ENCODE results near the gene SH3BGRL3.

The SH3BGRL3 gene

DNA sequence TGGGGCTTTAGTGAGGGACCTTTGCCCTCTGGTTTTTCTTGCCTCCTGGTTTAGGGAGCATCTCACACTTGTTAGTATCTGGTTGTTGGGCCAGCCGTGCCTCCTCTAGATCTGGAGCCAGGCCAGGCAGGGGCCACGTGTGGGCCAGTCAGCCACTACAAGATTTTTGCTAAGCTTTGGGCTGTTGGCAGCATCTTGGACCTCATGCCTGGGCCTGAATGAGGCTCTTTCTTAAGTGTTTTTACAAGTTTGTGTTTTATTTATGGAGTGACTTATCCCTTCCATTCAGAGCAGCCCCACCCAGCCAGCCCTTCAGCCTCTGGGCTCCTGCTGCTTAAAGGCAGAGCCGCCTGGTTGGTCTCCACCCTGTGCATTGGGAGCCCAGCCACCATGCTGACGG, 1.6 kb upstream of the SH3BGRL3 start:
- DNase-seq, result peak; percentile 63

DNA sequence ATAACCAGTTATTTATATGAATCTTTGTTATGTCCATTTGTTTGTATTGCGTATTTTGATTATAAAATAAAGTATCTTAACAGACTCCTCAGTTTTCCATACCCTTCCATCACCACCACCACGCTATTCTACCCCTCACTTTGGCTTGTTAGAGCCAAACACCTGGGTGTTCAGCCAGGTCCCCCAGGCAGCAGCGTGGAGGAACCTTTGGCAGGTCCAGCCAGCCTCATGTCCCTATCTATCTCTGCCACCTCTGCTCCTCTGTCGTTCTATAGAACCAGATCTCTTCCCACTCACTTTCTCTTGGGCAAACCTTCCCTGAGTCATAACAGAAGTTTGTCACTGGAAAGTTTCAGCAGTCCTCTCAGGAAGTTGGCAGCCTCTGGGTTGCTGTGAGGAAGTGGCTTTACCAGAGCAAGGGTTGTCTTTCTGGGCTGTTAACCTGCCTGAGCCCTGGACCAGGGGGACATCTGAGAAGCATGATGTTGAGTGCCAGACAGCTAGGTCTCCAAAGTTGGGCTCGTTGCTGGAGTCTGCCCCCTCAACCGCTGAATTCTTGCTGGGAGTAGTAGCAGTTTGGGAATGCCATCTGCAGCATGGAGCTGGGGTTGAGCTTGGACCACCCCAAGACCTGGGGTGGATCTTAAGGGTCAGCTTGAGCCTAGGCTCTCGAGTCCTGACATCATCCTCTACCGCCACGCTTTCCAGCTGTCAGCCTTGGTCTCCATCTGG, 996 bp upstream of the SH3BGRL3 start:
- DNase-seq, result peak; percentile 76

- peak; percentile 64 for DNase-seq
Observed at GRCh38 chr1:26280333-26281042, 602 bp downstream of the SH3BGRL3 start.

DNA sequence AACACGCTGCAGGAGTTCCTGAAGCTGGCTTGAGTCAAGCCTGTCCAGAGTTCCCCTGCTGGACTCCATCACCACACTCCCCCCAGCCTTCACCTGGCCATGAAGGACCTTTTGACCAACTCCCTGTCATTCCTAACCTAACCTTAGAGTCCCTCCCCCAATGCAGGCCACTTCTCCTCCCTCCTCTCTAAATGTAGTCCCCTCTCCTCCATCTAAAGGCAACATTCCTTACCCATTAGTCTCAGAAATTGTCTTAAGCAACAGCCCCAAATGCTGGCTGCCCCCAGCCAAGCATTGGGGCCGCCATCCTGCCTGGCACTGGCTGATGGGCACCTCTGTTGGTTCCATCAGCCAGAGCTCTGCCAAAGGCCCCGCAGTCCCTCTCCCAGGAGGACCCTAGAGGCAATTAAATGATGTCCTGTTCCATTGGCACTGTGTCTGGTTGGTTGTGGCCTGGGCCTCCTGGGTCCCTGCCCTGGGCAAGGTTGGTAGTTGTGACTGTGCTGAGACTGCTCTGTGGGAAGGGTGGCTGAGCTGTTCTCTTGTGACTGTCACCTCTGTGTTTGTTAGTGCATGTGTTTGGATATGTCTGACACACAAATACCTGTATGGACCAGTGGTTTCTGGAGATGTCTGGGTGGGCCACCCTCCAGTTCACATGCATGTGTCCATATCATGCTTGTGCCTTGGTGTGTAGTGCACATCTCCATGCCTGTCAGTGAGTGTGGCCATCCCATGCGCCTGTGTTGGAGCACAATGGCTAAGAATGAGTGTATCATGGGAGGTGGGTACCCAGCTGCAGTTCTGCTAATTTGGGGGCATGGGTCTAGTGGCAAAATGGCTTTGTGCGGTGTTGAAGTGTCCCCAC, 1.4 kb downstream of the SH3BGRL3 start:
- DNase-seq, result peak; percentile 64

DNA sequence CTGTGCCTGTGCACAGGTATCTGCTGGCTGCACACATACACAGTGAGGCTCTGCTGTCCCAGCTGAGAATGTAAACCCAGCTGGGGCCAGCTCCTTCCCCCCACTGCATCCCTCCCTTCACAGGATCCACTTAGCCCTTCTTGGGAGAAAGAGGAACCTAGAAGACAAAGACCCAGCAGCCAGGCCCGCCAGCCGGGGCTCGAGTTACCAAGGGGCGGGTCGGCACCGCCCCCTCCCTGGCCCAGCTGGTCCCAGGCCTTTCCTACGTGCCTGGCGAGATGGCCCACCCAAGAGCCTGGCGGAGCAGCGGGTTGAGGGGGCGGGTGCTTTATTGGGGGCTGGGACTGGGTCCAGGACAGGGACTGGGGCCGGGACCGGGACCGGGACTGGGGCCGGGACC, 2.1 kb downstream of the SH3BGRL3 start:
- no peak for DNase-seq

DNA sequence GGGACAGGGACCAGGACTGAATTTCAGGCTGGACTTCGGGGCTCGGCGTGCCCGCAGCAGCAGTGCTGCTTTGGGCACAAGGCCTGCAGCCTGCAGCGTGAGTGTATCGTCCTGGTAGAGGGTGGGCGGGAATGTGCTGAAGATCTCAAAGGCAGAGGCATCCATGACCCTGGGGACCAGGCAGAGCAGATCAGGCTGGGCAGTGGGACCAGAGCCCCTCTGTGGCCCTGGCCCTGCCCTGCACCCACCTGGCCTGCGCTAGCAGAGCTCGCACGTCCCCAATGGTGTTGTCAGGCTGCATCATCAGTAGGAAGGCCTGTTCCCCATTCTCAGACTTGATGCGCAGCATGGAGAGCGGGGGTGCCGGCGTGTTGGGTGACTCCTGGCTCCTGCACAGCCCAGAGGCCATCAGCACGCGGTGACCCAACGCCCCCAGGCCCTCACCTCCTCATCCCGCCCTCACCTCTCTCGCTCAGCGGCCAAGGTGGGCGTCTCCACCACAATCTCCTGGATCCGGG, 2.6 kb downstream of the SH3BGRL3 start:
- DNase-seq, result no peak

DNA sequence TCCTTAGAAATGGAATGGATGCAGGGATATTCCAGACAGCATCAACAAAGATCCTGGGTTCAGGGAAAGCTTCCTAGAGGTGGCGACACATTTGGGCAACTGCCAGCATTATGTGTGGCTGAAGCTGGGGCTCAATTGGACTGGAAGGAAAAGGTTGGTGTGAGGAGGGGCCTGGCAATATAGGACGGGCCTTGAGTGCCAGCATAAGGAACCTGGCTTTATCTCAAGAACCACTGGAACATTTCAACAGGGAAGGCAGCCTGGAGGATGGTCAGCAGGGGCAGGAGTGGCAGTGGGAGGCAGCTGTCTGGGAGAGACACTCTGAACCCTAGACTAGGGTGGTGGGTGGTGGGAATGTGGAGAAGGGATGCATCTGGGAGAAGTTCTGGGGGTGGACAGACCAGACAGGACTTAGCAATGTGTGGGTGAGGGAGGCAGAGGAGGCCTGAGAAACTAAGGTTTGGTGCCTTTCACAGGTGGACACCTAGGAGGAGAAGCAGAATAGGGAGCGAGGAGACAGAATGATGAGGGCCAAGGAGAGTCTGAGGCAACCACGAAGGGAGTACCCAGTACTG, 3.5 kb downstream of the SH3BGRL3 start:
- no peak for DNase-seq

- DNase-seq, result peak; percentile 73
Observed at GRCh38 chr1:26283871-26284596, 4.1 kb downstream of the SH3BGRL3 start.

DNA sequence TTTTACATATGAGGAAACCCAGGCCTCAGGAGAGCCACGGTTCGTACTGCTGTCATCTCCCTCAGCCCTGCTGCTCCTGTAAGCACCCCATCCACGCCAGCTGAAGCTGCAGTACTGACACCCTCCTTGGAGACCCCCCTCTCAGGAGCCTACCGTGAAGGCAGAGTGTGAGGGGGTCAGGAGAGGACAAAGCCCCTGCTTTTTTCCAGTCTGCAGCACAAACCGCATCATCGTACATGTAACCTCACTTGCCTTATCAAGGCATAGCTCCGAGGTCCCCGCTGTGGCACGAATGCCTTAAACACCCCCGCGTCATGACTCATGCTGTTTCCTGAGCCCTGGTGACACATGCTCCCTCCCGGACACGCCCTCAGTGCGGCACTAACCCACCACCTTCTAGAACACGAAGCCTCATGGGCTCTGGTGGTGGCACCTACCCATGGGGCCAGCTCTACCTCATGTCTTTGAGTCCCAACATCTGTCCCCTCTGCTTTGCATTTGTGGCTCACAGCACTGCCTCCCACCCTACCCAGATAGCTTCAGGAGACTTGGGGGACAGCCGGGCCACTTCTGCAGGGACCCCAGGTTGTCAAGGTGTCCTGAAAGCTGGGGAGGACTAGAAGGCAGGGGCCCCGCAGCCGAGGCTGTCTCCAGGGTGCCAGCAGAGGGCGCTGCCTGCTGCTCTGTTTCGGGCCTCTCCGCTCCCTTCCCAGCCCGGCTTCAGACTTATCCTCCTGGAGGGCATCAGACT, 4.9 kb downstream of the SH3BGRL3 start:
- DNase-seq, result peak; percentile 95

- peak; percentile 72 for DNase-seq
Observed at GRCh38 chr1:26285366-26286063, 5.6 kb downstream of the SH3BGRL3 start.

DNA sequence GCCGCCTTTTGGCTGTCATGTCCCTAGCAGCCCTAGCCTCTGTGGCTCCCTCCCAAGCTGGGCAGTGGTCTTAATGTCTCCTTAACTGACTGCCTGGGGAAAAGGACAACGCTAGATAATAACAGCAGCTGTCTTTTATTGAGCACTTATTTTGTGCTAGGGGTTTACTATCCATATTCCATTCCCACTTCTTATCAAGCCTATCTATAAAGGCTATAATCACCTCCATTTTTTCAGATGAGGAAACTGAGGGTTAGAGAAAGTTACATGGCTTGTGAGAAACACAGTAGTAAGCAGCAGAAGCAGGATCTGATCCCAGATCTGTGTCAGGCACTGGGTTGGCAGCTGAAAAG, 6.2 kb downstream of the SH3BGRL3 start:
- DNase-seq, result no peak

- peak; percentile 79 for DNase-seq
Observed at GRCh38 chr1:26287033-26287711, 7.3 kb downstream of the SH3BGRL3 start.

- no peak for DNase-seq
Observed at GRCh38 chr1:26287811-26288210, 7.9 kb downstream of the SH3BGRL3 start.

DNA sequence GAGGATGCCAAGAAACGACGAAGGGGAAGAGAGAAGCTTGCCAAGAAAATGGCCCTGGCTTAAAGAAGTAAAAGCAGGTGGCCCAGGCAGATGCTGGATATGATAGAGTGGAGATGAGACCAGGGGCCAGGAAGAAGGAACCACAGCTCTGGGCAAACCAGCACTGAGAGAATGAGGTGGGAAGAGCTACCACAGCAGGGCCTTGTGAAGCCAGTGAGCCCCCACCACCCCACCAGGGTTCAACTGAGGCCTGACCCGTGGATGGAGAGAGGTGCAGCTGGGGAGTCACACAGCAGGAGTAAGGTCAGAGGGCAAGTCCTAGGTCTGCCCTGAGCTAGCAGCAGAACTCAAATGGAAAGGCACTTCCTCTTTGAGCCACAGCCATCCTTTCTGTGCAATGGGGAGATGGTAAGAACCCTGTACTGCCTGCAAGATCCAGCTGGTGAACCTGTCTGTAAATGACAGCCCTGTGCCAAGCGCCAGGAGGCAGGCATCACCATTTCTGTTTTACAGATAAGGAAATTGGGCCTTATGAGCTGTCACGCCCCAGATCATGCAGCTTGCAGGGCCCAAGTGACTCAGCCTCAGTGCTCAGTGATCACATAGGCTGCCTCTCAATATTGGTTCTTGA, 8.5 kb downstream of the SH3BGRL3 start:
- DNase-seq, result peak; percentile 81

DNA sequence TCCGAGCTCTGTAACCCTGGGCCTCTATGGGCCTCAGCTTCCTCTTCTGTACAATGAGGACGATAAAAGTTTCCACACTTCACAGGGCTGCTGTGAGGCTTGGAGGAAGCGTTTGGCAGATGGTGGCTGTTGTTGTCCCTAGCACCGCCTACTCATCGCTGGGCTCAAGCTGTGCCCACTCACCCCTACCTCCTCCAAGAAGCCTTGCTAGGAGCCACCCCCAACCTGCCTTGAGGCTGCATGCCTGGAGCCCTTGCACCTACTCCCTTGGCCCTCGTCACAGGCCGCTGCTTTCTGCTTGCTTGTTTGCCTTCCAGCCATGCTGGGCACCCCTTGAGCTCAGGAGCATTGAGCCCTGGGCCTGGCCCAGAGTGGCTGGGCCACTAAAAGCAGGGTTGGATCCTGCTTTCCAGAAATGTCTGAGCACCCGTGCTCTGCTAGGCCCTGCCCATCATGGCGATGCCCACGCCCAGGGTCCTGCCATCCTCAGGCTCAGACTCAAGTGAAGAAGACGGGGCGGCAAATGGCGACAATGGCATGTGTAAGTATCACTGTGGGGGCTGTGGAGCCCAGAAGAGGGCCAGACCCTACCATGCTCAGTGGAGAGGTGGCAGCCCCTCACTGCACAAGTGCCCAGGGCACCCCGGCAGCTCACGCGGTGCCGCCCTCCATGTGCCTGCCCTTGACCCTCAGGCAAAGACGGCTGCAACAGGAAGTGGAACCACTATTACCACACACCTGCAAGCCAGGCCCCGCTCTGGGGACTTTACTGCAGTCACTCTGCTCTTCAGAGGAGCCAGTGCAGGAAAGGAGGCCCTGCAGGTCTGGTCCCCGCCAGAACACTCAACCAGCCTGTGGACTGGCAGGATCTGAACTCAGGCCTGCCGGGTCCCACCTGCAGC, 9.5 kb downstream of the SH3BGRL3 start:
- DNase-seq, result peak; percentile 77

DNA sequence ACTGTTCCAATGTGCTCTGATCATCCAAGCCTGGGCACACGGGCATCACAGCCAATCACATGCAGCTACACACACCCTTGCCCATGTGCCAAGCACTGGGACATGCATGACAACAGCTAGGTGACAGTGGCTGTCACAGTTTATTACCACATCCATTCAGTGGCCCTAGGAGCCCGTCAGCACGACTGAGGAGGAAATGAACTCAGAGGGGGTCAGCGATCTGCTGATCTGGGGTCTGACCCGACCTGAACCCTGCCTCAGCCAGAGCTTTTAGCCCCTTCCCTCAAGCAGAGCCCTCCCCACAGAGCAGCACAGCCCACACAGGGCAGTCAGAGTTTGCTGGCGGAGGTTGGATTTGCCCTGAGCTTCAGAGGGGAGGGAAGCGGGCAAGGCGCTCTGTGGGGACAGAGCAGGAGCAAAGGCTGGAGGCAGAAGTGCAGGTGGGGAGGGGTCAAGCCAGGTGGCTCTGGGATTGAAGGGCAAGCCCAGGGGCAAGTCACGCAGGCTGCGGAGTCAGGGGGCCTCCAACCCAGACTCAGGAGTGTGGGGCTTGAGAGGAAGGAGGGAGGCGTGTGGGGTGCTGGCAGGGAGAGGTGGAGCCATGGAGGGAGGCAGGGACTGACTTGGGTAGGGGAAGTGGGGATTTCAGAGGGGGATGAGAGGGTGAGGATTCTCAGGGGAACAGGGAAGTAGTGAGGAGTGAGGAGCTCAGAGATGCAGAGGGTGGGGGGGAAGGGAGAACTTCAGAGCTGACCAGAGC, 10.4 kb downstream of the SH3BGRL3 start:
- no peak for DNase-seq

DNA sequence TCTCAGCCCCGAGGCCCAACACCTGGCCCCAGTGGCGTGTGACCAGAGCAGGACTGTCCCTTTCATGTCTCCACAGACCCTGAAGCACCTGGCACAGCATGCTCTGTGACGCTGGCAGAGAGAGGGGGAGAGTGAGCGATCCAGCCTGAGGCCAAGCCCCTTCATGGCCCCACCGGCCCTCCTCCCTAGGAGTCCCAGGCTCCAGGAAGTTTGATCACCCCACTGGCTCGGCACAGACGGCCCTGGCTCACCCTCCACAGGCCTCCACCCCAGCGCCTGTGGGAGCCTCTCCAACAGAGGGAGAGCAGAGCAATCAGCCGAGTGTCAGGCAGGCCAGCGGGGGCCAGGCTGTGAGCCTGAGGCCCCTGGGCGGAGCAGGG, 11.0 kb downstream of the SH3BGRL3 start:
- no peak for DNase-seq

GRCh38 chr1:26291433-26291832, 11.5 kb downstream of the SH3BGRL3 start:
- DNase-seq, result no peak
